Measurements from ENCODE around the gene RETREG3.

The RETREG3 gene

DNA sequence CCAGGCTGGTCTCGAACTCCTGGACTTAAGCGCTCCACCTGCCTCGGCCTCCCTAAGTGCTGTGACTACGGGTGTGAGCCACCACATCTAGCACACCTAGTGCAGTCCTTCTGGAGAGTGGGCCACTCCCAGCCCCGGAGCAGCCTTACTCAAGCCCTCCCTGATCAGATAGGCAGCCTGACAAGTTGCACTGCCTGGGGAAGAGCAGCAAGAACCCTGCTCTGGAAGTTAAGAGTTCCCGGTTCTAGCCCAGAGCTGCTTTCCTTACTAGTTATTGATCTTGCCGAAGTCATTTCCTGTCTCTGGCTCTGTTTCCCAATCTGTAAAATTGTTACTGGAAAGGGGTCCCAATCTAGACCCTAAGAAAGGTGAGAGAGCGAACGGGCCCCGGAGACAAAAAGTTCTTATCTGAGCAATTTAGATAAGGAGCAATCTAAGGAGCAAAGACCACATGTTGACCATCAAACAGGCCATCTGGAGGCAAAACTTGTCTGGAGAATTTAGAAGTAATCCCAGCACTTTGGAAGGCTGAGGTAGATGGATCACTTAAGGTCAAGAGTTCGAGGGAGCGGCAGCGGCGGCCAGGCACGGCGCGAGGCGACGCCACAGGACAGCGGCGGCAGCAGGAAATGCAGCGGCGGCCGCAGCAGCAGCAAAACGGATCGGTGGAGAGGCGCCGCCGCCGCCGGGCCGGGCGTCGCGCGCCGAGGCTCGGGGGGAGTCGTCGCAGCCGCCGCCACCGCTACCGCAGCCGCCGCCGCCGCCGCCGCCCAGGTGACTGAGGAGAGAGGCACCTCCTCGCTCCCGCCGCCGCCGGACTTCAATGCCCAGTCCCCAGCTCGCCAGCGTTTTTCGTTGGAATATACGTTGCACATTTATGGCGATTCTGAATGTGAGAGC, 77.5 kb downstream of the RETREG3 start:
- H3K27me3 ChIP-seq (replicated peaks; ENCODE audit: control insufficient read depth, insufficient read depth, low read length, poor library complexity, severe bottlenecking): no peaks in the 10 kb centered on the region

DNA sequence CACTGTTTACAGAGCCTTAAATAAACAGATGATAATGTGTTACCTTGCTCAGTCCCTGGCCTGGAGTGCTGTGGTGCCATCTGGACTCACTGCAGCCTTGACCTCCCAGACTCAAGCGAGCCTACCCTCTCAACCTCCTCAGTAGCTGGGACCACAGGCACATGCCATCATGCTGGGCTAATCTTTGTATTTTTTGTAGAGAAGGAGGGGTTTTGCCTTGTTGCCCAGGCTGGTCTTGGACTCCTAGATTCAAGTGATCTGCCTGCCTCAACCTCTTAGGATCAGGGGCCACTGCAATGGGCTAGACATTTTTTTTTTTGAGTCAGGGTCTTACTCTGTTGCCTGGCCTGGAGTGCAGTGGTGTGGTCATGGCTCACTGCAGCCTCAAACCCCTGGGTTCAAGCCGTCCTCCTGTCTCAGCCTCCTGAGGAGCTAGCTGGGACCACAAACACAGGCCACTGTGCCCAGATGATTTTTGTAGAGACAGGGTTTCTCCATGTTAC, 78.2 kb downstream of the RETREG3 start:
- H3K27ac ChIP-seq (ENCODE audit: insufficient read depth, low read length, poor library complexity, severe bottlenecking): no peak overlapping the region
- peaks cover 24% of the 10 kb centered on the region for H3K4me1 ChIP-seq (ENCODE audit: control insufficient read depth, insufficient read depth, low read length, poor library complexity, severe bottlenecking)
- no peaks in the 10 kb centered on the region for H3K9me3 ChIP-seq (ENCODE audit: control insufficient read depth, low read length)
- no peak for DNase-seq
- no peaks in the 10 kb centered on the region for H3K27me3 ChIP-seq (replicated peaks; ENCODE audit: control insufficient read depth, insufficient read depth, low read length, poor library complexity, severe bottlenecking)
- no peak overlapping the region for H3K4me3 ChIP-seq (ENCODE audit: insufficient read depth, low read depth, low read length, poor library complexity, severe bottlenecking)
- no peaks in the 10 kb centered on the region for H3K36me3 ChIP-seq (ENCODE audit: control insufficient read depth, insufficient read depth, low read length)

More for the DNA sequence above, 77.5 kb downstream of the RETREG3 start:
- Histone ChIP-seq H3K36me3 (ENCODE audit: control insufficient read depth, insufficient read depth, low read length) (no peaks in the 10 kb centered on the region), H3K4me1 (ENCODE audit: control insufficient read depth, insufficient read depth, low read length, poor library complexity, severe bottlenecking) (peaks cover 24% of the 10 kb centered on the region), H3K4me3 (ENCODE audit: insufficient read depth, low read depth, low read length, poor library complexity, severe bottlenecking) (peak overlapping the region; percentile 37), H3K27ac (ENCODE audit: insufficient read depth, low read length, poor library complexity, severe bottlenecking) (no peak overlapping the region), H3K9me3 (ENCODE audit: control insufficient read depth, low read length) (no peaks in the 10 kb centered on the region)
- DNase-seq: peak; percentile 29 to 44 (median 40)

All from effector memory CD4-positive, alpha-beta T cell (primary cell).